ENCODE results near the gene EGFL8.

Gene EGFL8

GRCh38 chr6:32147401-32148132 lies 16.8 kb upstream of the EGFL8 start:
- FAIRE-seq = no peak

GRCh38 chr6:32148289-32149091 lies 15.9 kb upstream of the EGFL8 start:
- no peak for FAIRE-seq

- FAIRE-seq = no peak
Observed at GRCh38 chr6:32149092-32149755, 15.2 kb upstream of the EGFL8 start.

GRCh38 chr6:32149932-32150870 lies 14.2 kb upstream of the EGFL8 start:
- FAIRE-seq = no peak

- no peak for FAIRE-seq
Observed at GRCh38 chr6:32151181-32151862, 13.1 kb upstream of the EGFL8 start.

GRCh38 chr6:32151863-32152768 lies 12.3 kb upstream of the EGFL8 start, which contains the start of gene PRRT1:
TSS of gene PRRT1 (minus strand) at chr6:32151939. CDS start at chr6:32151827, 112 bp downstream.
- FAIRE-seq = no peak

GRCh38 chr6:32152769-32153563 lies 11.4 kb upstream of the EGFL8 start:
- FAIRE-seq = no peak

GRCh38 chr6:32153564-32154513 lies 10.6 kb upstream of the EGFL8 start, which contains the start of gene PPT2:
TSS of gene PPT2 (plus strand) at chr6:32154141. CDS start at chr6:32154595, 454 bp downstream.
- FAIRE-seq = no peak

GRCh38 chr6:32154514-32155161 lies 9.8 kb upstream of the EGFL8 start:
- FAIRE-seq = no peak

- FAIRE-seq = no peak
Observed at GRCh38 chr6:32156891-32157290, 7.5 kb upstream of the EGFL8 start.

- FAIRE-seq = no peak
Observed at GRCh38 chr6:32158052-32158451, 6.3 kb upstream of the EGFL8 start.

- no peak for FAIRE-seq
Observed at GRCh38 chr6:32163559-32164258, 686 bp upstream of the EGFL8 start.

- no peak for FAIRE-seq
Observed at GRCh38 chr6:32166411-32167061, 2.1 kb downstream of the EGFL8 start.

- FAIRE-seq = no peak
Observed at GRCh38 chr6:32167154-32167760, 2.9 kb downstream of the EGFL8 start.

- no peak for FAIRE-seq
Observed at GRCh38 chr6:32167761-32168262, 3.4 kb downstream of the EGFL8 start.

GRCh38 chr6:32168350-32168749 lies 4.0 kb downstream of the EGFL8 start:
- no peak for FAIRE-seq

Data from colon (tissue), 2 donors.